Measurements from ENCODE around the gene MTERF4.
A peak's percentile ranks its signal among the peaks of the same experiment; 100 is the strongest.

The MTERF4 gene

DNA sequence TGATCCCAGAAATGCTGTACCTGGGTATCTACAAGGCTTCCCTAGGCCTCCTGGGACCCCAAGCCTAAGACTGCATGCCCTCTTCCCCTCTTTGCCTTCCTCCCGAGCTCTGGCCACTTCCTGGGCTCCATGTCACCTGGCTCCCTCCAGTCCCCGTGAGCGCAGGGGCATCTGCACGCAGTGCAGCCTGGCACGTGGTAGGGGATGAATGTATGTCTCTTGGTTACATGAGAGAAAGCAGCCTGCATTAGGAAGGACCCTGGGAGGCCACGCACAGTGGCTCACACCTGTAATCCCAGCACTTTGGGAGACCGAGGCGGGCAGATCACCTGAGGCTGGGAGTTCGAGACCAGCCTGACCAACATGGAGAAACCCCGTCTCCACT is 31.3 kb upstream of the MTERF4 start:
- no peak for DNase-seq

DNA sequence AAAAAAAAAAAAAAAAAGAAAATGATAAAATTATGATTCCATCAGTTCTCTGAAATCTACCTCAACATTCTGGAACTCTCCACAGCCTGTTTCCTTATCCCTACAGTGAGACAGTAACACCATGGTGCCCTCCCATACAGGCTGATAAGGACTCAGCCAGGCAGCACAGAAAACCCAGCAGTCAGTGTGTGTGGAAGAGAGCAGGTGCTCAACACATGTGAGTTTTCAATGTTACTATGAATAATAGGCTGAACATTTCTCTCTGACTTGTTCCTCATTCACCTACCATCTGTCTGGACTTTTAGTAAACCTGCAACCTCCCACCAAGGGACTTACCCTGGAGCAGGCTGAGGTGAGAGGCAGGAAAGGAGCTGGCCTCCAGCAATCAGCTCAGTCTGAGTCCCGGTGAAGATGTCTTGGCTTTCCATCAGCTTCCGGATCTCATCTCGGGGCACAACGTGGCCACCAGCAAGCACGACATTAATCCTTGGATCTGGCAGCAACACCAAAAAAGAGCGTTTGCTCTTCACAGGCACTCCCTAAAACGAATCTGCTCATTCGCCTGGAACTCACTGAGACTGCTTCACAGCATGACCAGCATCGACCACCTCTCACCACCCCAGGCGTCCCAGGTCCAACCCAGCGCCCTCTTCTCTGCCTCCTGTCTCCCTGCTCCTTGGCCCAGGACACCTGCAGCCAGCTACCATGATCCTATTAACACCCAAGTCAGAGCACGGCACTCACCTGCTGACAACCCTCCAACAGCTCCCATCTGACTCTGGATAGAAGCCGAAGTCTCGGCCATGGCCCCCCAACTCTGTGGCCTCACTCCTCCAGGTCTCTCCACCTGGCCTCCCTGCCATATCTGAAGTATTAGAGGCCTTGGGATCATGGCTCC is 30.7 kb upstream of the MTERF4 start:
- DNase-seq, result no peak

GRCh38 chr2:241131531-241131930 is 29.4 kb upstream of the MTERF4 start:
- DNase-seq, result no peak

DNA sequence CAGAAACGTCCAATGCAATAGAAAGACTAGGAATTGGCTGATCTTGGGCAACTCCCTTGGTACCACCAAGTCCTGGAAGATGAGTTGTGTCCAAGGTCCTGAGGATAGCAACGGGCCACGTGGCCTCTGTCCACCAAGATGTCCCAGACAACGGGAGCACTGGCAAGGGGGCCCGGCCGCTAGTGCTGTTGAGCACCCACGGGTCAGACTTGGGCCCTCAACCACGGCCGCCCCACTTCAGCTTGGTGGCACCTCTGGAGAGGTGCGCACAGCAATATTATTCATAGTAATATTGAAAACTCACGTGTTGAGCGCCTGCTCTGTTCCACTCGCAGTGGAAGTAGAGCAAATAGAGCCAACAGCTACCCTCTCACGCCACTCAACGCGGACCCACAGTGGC is 28.2 kb upstream of the MTERF4 start:
- no peak for DNase-seq

GRCh38 chr2:241129086-241129871 is 27.2 kb upstream of the MTERF4 start:
- no peak for DNase-seq

DNA sequence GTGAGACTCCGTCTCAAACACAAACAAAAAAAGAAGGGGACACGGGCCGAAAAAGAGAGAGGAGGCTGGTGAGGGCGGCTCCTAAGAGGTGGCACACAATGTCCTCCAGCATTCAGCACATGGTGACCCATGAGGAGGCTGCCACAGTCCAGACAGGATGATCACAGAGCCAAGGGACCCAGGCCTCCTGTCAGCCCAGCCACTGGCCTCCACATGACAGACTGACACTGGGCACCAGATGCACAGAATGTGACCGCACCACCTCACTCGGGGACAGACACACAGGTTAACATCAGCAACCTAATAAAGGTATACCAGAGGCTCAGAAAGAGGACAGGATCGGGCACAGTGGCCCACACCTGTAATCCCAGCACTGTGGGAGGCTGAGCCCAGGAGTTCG is 26.2 kb upstream of the MTERF4 start:
- no peak for DNase-seq

DNA sequence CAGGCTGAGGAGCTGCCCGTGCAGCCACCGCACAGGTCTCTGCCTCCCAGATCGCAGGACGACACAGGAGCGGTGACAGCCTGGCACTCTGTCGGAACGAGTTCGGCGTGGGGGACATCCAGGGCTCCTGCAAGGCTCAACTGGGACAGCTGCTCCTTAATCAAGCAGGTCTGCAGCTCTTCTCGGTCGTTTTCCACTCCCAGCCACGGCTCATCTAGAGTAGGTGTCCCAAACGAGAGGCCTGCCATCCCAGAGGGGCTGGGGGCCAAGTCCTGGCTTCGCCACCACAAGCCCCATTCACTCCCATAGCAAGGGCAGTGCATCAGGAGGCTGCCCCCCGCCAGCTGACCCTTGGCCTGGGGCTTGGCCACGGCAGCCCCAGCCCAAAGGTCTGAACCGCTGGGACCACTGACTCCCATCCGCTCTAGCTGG is 24.7 kb upstream of the MTERF4 start:
- no peak for DNase-seq

GRCh38 chr2:241126201-241126611 is 24.1 kb upstream of the MTERF4 start:
- no peak for DNase-seq

DNA sequence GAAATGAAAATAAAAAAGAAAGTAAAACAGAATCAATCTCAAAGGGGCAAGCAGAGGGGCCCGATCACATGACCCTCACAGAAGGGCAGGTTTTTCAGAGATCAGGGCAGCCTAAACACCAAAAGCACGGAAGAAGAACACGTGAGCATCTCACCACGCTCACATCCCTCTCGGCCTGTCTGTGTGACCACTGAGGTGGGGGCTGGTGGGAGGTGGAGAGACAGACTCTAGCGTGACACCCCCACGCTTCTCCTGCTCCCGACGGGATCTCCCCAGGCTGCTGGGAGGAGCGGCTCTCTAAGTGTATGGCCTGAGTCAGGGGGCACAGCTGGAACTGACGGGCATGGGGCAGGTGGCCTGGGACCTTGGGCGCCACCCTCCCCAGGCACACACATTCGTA is 23.5 kb upstream of the MTERF4 start:
- no peak for DNase-seq

- peak; percentile 64 for DNase-seq
These were observed 21.9 kb upstream of the MTERF4 start for GRCh38 chr2:241123816-241124536.

DNA sequence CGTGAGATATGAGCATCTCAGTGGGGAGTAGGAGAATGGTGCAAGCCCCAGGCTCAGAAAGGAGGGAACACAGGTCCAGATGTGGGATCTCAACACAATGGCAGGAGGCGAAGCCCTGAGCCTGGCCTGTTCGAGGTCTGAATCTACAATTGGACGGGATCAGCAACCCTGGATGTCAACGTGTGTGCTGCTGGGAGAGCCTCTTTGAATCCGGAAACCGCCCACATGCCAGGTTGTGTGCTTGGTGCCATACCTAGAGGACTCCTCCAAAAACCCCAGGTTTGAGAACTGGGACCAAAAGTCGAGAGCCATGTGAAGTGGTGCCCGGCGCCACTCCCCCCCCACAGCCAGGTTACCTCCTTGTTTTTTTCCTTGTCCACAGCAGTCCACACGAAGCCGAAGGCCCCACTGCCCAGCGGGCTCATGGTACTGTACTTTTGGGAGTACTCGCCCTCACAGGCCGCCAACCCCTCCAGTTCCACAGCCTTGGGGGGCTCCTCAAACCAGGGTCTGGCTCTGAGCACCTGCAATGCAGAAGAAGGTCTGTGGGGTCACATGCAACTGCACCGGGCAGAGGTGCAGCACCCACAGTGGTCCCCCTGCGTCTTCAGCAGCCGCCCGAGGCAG is 20.4 kb upstream of the MTERF4 start:
- DNase-seq, result no peak

DNA sequence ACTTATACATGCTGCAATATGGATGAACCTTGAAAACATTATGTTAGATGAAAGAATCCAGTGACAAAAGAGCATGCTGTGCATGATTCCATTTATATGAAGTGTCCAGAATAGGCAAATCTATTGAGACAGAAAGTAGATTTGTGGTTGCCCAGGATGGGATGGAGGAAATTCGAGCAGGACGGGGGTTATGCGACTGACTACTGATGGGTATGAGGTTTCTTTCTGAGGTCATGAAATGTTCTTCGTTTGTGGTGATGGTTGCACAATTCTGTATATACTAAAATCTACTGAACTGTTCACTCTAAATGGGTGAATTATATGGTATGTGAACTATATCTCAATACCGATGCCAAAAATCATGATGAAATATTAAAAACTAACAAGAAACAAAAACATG is 18.9 kb upstream of the MTERF4 start:
- no peak for DNase-seq

DNA sequence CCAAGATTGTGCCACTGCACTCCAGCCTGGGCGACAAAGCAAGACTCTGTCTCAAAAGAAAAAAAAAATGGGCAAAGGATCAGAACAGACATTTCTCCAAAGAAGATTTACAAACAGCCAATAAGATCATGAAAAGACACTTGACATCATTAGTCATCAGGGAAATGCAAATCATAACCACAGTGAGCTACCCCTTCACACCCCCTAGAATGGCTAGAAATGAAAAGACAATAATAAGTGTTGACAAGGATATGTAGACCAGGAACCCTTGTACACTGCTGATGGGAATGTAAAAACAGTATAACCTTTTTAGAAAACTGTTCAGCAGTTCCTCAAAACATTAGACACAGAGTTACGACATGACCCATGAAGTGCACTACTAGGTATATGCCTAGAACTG is 18.4 kb upstream of the MTERF4 start:
- no peak for DNase-seq

DNA sequence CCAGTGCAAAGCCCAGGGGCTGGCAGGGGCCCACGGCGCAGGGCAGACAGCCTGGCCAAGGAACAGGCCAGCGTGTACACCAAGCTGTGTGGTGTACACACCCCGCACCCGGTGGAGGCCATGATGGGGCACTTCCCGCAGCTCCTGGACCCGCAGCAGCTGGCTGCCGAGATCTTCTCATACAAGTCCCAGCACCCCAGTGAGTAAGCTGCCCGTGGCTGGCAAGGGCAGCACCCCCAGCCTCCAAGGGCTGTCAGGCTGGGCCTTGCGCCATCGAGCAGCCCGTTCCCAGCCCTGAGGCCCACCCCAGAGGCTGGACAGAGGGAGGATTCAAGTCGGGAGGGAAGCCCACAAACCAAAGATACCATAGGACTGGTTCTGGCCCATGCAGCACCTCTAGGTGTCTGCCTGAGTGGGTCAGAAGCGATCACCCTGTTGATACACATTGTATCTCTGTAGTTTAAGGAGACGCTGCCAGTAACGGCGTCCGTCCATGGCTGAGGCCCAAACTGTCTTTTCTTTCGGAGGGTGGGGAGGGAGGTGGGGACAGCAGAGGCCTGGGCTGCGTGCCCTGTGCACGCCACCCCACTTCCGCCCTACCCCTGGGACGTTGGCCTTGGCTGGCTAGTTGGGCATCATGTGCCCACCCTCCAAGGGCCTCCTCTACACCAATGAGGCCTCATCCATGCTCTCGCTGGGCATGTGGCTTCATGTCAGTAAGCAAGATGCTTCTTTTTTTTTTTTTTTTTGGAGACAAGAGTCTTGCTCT is 16.8 kb upstream of the MTERF4 start:
- DNase-seq, result no peak

DNA sequence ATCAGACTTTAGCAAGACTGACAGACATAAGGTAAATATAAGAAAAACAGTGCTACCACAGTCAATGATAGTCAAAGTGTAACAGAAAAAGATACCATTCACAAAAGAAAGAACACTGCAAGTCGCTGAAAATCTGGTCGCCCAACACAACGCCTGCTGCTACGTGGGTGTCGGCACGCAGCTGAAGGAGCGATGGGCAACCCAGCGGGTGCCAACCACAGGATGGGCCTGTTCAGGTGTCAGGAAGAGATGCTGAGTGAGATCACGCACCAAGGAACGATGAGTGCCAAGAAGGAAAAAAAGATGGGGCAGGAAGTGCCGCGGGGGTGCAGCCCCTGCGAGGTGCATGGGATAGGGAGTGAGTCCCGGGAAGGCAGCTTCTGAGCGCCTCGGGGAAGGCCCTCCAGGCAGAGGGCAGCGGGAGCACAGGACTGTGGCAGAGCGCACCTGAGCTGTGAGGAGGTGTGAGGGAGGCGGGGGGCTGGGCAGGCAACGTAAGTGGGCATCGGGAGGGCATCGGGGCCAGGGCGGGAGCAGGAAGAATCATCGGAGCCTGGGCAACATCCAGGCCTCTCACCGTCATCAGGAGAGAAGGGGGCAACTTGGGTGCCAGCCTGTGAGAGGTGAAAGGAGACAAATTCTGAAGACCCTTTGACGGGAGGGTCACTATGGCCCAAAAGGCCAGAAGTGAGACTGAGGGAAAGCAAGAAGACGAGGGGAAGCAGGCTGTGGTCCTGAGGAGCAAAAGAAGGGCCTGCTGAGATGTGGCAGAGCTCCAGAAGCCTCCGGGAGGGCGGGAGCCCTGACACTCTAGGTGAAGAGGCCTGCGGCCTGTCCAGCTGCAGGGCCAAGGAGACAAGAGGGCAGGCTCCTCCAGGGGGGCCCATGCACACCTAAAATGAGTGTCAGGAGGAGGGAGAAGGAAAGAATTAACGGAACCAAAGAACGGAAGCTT is 14.8 kb upstream of the MTERF4 start:
- no peak for DNase-seq

- no peak for DNase-seq
These were observed 13.3 kb upstream of the MTERF4 start for GRCh38 chr2:241115361-241115760.

DNA sequence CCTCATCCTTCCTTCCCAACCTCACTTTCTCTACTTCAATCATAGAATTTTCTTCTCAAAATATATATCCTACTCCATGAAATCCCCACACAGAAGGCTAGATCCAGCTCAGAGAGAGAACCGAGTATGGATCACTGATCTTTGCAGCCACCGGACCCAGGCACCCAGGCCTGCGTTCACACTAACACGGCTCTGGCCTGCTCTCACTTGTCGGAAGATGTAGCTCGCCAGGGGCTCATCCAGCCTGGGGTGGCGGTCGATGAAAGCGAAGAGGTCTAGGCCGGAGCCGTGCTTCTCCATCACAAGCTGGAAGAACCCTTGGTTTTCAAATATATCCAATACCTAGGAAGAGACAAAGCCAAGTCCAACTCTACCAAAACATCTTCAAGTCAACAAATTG is 12.7 kb upstream of the MTERF4 start:
- DNase-seq, result no peak

DNA sequence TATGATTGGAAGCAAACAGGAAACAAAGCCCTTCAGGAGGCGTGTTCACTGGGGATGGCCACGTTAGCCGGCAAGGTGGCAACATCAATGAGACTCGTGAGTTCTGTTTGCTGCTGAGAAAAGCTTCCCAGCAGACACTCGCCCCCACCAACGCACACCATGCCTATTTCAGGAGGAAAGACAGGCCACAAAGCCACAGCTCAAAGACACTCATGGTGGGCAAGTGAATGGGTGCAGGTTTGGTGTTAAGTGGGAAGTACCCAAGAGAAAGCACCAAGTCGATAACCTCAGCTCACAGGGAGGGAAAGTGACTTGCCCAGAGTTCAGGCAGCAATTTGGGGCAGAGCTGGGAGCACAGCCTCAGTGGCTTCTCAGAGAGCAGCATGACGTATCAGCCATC is 10.5 kb upstream of the MTERF4 start:
- peak; percentile 57 for DNase-seq

GRCh38 chr2:241112046-241112445 is 10.0 kb upstream of the MTERF4 start:
- DNase-seq, result no peak

- DNase-seq, result peak; percentile 42
These were observed 9.3 kb upstream of the MTERF4 start for GRCh38 chr2:241111440-241111805.
